KOPT-K1 (cell line): Measurements from ENCODE around the gene C16orf87.

Experiments
- H3K27ac ChIP-seq: fragments of 200-600 bp; sonication (generic); 2 replicates; pipeline ENCODE4 v1.5.1; 2016; ENCODE audit warnings: antibody characterized with exemption, mild to moderate bottlenecking, low read depth, low read length; ENCODE audit not compliant: poor library complexity, severe bottlenecking
- H3K36me3 ChIP-seq: fragments of 200-600 bp; sonication (generic); 2 replicates; pipeline ENCODE4 v1.5.1; 2017; ENCODE audit warnings: antibody characterized with exemption, mild to moderate bottlenecking, low read length, moderate library complexity; ENCODE audit not compliant: insufficient read depth
- H3K9me3 ChIP-seq: fragments of 200-600 bp; sonication (generic); 2 replicates; pipeline ENCODE4 v1.5.1; 2017; ENCODE audit warnings: antibody characterized with exemption, low read length, mild to moderate bottlenecking; ENCODE audit not compliant: insufficient read depth, poor library complexity, severe bottlenecking

Gene C16orf87

DNA sequence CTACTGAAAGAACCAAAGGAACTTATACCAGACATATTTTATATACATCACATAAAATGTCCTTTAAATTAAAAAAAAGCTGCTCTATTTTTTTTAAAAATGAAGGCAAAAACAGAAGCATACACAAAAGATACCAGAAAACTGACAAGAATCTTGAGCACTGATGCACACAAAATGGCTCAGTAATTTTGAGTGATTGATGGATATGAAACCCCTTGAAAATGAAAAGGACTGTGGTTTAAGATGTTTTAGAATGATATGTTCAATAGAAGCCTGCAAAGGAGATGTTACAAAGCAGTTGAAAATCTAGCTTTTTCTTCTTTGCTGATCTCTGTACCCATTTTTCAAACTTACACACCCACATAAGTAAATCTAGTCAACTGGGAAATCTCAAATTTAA, 2.7 kb downstream of the C16orf87 start:
- Histone ChIP-seq H3K36me3 (peaks cover 9% of the 10 kb centered on the region), H3K27ac (no peak overlapping the region), H3K9me3 (no peaks in the 10 kb centered on the region)

DNA sequence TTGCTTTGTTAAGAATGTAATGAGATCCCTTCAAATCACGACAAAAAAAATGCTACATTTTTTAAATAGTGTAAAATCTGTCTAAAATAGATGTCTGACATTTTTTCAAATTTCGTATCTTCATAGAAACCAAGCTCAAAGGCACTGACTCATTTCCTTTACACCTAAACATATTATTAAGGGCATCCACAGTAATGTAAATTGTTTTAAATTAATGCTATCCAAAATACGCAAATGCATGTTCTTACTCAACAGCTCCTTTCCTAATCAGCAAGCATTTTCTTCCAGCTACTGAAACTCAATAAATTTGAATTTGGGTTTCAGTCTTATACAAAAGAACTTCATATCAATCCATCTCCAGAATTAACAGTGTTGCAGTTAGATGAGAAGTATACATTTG, 4.3 kb downstream of the C16orf87 start:
- Histone ChIP-seq H3K9me3 (no peaks in the 10 kb centered on the region), H3K27ac (no peak overlapping the region), H3K36me3 (peaks cover 25% of the 10 kb centered on the region)

DNA sequence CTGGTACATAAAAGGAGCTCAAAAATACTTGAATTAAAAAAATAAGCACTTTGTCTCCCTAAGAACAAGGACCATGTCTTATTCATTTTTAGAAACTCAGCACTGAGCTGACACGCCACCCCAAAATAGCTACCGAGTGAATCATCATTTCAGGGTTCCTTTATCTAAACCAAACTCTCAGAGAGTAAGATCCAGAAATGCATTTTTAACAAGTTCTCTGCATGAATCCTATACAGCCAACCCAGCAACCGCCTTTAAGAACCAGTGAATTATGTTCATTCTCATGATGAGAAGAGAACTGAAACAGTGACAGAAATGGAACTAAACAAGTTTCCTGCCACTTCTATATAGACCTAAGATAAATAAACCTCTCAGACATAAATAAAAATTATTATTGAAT, 8.7 kb downstream of the C16orf87 start:
- Histone ChIP-seq H3K27ac (no peak overlapping the region), H3K9me3 (no peaks in the 10 kb centered on the region), H3K36me3 (peaks cover 51% of the 10 kb centered on the region)

DNA sequence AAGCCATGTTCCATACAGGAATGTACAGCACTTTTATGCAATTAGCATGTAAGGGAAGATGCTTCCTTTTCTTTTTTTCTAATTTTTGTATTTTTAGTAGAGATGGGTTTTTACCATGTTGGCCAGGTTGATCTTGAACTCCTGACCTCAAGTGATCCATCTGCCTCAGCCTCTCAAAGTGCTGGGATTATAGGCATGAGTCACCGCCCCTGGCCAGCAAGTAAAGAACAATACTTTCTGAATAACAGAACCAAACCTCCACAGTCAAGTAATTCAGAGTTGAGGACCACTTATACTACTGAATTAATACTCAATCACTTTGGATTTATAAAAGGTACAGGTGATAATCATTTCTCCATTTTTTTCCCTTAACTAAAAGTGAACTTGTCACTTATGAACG, 13.0 kb downstream of the C16orf87 start:
- peaks cover 54% of the 10 kb centered on the region for H3K36me3 ChIP-seq
- no peak overlapping the region for H3K27ac ChIP-seq
- peaks cover 18% of the 10 kb centered on the region for H3K9me3 ChIP-seq

DNA sequence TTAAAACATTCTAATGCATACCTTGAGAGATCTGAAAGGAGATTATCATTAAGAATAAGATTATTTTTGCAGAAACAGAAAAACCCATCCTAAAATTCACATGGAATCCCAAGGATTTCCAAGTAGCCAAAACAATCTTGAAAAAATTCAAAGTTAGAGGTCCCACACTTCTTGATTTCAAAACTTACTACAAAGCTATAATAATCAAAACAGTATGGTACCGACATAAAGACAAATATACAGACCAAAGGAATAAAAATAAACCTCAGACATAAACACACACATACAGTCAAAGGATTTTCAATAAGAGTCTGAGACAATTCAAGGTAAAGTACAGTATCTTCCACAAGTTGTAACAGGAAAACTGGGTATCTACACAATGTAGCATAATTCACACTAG, 16.2 kb downstream of the C16orf87 start:
- peaks cover 18% of the 10 kb centered on the region for H3K9me3 ChIP-seq
- no peak overlapping the region for H3K27ac ChIP-seq
- peaks cover 29% of the 10 kb centered on the region for H3K36me3 ChIP-seq

DNA sequence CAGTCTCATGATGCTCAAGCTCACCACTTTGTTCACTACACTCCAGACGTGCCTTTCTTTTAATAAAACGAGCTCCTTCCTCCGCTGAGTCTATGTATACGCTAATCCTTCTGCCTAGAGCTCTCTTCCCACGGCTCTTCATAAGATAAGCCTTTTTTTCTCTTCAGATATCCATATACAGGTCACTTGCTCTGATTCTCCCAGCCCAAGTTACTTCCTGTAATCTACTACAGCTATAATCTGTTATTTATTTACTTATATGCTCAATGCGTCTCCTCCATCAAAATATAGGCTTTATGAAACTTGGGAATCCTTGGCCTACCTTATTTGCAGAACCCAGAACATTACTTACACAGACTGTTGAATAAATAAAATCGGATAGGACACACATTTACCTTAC, 17.4 kb downstream of the C16orf87 start:
- peaks cover 24% of the 10 kb centered on the region for H3K36me3 ChIP-seq
- H3K9me3 ChIP-seq: peaks cover 18% of the 10 kb centered on the region
- H3K27ac ChIP-seq: no peak overlapping the region

DNA sequence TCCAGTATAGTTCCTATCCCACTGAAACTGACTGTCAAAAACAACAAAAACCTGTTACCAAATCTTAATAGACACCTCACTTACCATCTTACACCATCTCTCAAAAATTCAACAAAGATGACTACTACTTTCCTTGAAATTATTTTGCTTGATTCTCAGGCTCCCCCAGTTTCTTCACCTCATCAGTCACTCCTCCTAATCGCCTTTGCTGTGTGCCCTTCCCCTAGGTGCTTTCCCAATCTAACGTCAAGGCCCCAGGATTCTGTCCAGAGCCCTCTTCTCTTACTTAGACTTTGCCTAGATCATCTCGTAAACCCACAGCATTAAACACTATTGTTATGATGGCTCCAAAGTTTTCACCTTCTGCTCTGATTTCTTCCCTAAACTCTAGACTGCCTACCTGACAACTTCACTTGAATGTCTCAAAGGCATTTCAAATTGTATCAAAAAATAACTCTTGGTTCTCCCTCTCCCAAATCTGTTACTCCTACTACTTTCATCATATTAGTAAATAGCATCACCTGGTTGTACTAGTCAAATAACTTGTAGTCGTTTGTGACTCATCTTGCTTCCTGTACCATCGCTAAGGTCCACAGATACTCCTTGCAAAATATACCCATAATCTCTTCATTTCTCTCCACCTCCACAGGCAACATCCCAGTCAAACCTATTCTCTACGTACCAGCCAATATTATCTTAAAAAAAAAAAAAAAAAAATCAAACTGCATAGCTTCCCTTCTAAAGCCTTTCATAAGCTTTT, 18.0 kb downstream of the C16orf87 start:
- H3K9me3 ChIP-seq: peaks cover 18% of the 10 kb centered on the region
- peaks cover 30% of the 10 kb centered on the region for H3K36me3 ChIP-seq
- no peak overlapping the region for H3K27ac ChIP-seq

DNA sequence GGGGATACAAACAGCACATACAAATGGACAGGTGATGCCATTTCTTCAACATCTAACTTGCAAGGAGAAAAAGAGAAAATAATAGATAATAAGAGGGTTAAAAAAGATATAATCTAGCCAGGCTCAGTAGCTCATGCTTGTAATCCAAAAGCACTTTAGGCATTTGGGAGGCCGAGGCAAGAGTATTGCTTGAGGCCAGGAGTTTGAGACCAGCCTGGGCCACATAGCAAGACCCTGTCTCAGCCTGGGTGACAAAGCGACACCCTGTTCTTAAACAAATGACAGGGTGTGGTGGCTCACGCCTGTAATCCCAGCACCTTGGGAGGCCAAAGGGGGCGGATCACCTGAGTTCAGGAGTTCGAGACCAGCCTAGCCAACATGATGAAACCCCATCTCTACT, 19.3 kb downstream of the C16orf87 start:
- Histone ChIP-seq H3K36me3 (peaks cover 30% of the 10 kb centered on the region), H3K9me3 (peaks cover 18% of the 10 kb centered on the region), H3K27ac (no peak overlapping the region)

DNA sequence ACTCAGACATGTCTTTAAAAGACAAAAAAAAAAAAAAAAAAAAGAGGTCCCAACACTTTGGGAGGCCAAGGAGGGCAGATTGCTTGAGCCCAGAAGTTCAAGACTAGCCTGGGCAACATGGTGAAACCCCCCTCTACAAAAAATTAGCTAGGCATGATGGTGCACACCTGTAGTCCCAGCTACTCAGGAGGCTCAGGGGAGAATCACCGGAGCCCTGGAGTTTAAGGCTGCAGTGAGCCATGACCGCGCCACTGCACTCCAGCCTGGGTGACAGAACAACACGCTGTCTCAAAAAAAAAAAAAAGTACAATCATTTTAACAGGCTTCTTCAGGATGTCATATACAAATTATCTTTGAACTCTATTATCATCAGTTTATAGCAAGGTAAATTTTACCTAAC, 22.0 kb downstream of the C16orf87 start:
- Histone ChIP-seq H3K36me3 (peaks cover 29% of the 10 kb centered on the region), H3K27ac (no peak overlapping the region), H3K9me3 (no peaks in the 10 kb centered on the region)

DNA sequence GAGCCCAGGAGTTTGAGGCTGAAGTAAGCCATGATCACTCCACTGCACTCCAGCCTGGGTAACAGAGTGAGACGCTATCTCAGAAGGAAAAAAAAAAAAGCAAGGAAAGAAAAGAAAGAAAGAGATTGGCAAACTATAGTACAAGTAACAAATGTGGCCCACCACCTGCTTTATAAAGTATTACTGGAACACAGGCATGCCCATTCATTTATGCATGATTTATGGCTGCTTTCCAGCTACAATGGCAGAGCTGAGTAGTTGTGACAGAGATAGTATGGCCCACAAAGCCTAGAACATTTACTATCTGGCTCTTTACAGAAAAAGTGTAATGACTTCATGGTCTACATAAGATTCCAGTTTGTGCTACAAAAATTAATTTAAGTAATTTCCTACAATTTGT, 23.6 kb downstream of the C16orf87 start:
- H3K36me3 ChIP-seq: peaks cover 38% of the 10 kb centered on the region
- no peaks in the 10 kb centered on the region for H3K9me3 ChIP-seq
- no peak overlapping the region for H3K27ac ChIP-seq

DNA sequence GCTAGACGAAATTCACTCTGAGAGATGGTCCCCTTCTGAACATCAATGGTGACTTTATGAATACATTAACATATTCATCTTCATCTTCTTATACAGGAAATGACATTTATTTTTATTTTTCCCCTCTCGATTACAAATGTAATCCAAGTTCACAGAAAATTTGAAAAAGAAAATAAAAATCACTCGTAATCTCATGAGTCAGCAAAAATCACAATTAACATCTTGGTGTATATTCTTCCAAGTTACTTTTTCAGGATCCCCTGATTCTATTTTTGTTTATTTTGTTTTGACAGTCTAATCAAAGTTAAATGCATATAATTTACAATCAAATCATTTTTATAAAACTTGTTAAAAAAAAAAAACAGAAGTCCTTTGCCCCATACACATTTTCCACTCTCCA, 27.6 kb downstream of the C16orf87 start:
- H3K9me3 ChIP-seq: no peaks in the 10 kb centered on the region
- no peak overlapping the region for H3K27ac ChIP-seq
- peaks cover 42% of the 10 kb centered on the region for H3K36me3 ChIP-seq

DNA sequence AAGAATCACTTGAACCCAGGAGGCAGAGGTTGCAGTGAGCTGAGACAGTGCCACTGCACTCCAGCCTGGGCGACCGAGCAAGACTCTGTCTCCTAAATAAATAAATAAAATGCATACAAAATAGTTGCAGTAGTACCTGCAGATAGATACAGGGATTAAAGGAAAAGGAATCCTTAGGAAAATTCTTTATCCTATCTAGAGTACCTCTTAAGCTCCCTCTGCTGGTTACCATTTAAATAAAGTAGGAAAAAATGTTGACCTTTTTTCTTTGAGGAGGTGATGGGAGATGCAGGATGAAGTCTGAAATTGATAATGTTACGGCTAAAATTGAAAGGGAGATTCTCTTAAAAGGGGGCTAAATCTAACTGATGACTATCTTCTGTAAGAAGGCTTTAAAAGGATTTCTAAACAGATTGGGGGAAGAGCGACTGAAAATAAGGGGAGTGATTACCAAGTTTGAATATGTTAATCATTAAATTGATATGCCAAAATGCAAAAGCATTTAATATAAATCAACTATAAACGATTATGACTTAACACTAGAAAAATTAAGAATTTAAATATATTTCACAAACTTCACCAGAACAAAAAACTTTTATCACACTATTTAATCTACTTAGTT, 29.4 kb downstream of the C16orf87 start:
- H3K9me3 ChIP-seq: peaks cover 6% of the 10 kb centered on the region
- H3K27ac ChIP-seq: no peak overlapping the region
- peaks cover 41% of the 10 kb centered on the region for H3K36me3 ChIP-seq

DNA sequence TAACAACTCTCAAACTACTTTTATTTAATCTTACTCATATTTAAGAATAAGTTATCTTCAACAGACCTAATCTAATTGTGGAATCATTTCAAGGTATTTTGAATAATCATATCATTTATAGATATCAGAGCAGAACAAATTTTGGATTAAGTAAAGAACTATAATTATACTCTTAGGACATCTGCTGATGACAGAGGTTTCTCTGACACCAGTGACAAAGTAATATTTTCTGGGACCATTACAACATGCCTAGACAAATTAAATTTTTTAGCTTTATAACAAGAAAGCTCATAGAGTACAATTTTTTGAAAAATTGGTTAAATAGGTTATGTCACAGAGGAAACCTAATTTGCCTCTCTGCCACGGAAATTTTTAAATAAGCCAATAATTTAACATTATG, 30.5 kb downstream of the C16orf87 start:
- Histone ChIP-seq H3K9me3 (peaks cover 14% of the 10 kb centered on the region), H3K36me3 (peaks cover 48% of the 10 kb centered on the region), H3K27ac (no peak overlapping the region)

DNA sequence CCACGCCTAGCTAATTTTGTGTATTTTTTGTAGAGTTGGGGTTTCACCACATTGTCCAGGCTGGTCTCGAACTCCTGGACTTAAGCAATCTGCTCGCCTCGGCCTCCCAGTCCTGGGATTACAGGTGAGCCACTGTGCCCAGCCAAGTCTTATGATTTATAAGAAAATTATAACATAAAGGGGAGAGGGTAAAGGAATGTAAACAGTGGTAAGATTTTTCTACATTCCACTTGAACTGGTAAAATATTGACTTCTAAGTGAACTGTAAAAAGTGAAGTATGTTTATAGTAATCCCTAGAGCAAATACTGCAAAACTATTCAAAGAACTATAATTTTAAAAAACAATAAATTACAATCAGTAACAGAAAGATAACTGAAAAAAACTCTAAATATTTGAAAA, 33.5 kb downstream of the C16orf87 start:
- Histone ChIP-seq H3K9me3 (peaks cover 35% of the 10 kb centered on the region), H3K36me3 (peaks cover 45% of the 10 kb centered on the region), H3K27ac (no peak overlapping the region)

DNA sequence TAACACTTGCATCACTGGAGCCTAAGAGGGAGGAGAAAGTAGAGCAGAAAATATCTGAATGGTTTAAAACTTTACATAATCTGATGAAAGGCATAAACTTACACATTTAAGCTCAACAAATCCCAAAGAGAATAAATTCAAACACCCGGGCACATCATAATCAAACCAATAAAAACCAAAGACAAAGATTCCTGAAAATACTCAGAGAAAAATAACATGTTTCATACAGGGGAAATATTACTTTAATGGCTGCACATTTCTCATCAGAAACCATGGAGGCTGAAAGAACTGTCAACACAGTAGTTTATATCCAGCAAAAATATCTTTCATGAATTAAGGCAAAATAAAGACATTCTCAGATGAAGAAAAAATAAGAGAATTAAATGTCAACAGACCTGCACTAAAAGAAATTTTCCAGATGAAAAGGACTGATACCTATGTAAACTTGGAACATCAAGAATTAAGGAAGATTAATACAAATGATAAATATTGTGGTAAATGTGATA, 34.2 kb downstream of the C16orf87 start:
- Histone ChIP-seq H3K9me3 (peaks cover 35% of the 10 kb centered on the region), H3K27ac (no peak overlapping the region), H3K36me3 (peaks cover 42% of the 10 kb centered on the region)

DNA sequence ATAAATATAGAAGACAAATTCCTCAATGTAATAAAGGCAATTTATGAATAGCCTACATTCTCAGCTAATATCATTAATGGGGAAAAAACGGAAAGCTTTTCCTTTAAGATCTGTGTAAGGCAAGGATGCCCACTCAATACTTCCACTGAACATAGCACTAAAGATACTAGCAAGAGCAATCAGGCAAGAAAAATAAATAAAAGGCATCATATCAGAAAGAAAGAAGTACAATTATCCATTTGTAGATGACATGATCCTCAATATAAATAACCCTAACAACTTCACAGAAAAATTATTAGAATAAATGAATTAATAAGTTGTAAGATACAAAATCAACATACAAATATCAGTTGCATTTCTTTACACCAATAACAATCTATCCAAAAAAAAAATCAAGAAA, 37.1 kb downstream of the C16orf87 start:
- Histone ChIP-seq H3K9me3 (peaks cover 35% of the 10 kb centered on the region), H3K27ac (no peak overlapping the region), H3K36me3 (peaks cover 36% of the 10 kb centered on the region)
